Stimulated activated CD8-positive, alpha-beta memory T cell treated with anti-CD3 and anti-CD28 coated beads, Interleukin-4, amount 100 ng/mL, for 4 hours (primary cell): ENCODE data around the gene TP53I11.

Experiments used
- DNase-seq, 2 donors: peaks; one replicate each; pipeline ENCODE4 v3.0.0-alpha.2; 2020; ENCODE audit warnings: low read depth in 2 of 2, low spot score in 1 of 2

Gene TP53I11

GRCh38 chr11:44950625-44951476 is at the start of gene TP53I11:
Gene TP53I11, minus strand, starts transcription at chr11:44950883. Its CDS starts 12,548 bp downstream, at chr11:44938335.
- peak; percentile 32 to 62 for DNase-seq

GRCh38 chr11:44999068-44999467 is 48.4 kb upstream of the TP53I11 start:
- DNase-seq, result no peak

GRCh38 chr11:44998051-44998450 is 47.4 kb upstream of the TP53I11 start:
- no peak for DNase-seq

- no peak for DNase-seq
These were observed 46.9 kb upstream of the TP53I11 start for GRCh38 chr11:44997566-44997965.

GRCh38 chr11:44994753-44995152 is 44.1 kb upstream of the TP53I11 start:
- no peak for DNase-seq

GRCh38 chr11:44993971-44994704 is 43.5 kb upstream of the TP53I11 start:
- DNase-seq, result no peak

GRCh38 chr11:44992774-44993173 is 42.1 kb upstream of the TP53I11 start:
- DNase-seq, result no peak

- no peak for DNase-seq
These were observed 41.5 kb upstream of the TP53I11 start for GRCh38 chr11:44992181-44992582.

GRCh38 chr11:44990665-44991064 is 40.0 kb upstream of the TP53I11 start:
- no peak for DNase-seq

GRCh38 chr11:44989831-44990566 is 39.3 kb upstream of the TP53I11 start:
- no peak for DNase-seq

GRCh38 chr11:44988981-44989635 is 38.4 kb upstream of the TP53I11 start:
- no peak for DNase-seq

- DNase-seq, result no peak
These were observed 37.4 kb upstream of the TP53I11 start for GRCh38 chr11:44988111-44988510.

GRCh38 chr11:44987506-44987905 is 36.8 kb upstream of the TP53I11 start:
- no peak for DNase-seq

GRCh38 chr11:44986315-44986714 is 35.6 kb upstream of the TP53I11 start:
- no peak for DNase-seq

GRCh38 chr11:44985721-44986120 is 35.0 kb upstream of the TP53I11 start:
- no peak for DNase-seq

GRCh38 chr11:44983786-44984185 is 33.1 kb upstream of the TP53I11 start:
- no peak for DNase-seq

- no peak for DNase-seq
These were observed 31.9 kb upstream of the TP53I11 start for GRCh38 chr11:44982496-44983062.

GRCh38 chr11:44980533-44981427 is 30.1 kb upstream of the TP53I11 start:
- DNase-seq, result no peak

GRCh38 chr11:44979543-44980399 is 29.1 kb upstream of the TP53I11 start:
- DNase-seq, result no peak
